Measurements from ENCODE around the gene TXLNA.

DNA sequence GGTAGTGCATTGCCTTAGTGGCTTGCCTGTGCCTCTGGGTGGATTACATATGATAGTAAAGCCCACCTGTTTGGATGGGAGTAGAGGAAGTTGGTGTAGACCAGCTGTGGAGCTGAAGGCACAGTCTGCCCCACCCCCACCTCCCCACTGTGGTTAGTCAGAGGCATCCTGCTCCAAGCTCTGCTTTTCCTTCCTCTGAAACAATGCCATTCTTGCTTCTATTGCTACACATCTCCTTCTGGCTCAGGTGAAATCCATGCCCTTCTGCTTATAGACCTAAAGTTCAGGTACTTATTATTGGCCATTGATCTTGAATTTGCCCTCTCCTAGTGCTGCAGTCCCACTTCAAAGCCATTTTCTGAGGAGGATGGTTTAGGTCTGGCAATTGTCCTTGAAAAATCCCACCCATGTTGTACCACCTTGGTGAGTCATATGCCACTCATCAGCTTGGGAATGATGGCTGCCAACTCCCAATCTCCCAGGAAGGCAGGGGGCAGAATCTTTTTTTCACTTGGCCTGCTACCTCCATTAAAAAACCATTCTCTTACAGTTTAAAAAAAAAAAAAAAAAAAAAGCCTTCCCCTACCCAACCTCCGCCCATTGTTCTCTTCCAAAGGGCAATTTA lies 6.7 kb upstream of the TXLNA start:
- TF ChIP-seq CTCF (conservative IDR thresholded peaks at IDR 0.05) (no peak), ZFX (IDR thresholded peaks at IDR 0.05) (no peak)

All from C4-2B (cell line).